Transverse colon (tissue), 1 donor: ENCODE data around the gene APBA1.

ENCODE experiments used
- EP300 ChIP-seq: sonication (generic); formaldehyde crosslinking; IDR thresholded peaks from one replicate; pipeline ENCODE4 v1.6.1; 2017; ENCODE audit warnings: antibody characterized with exemption, low read depth
- POLR2A ChIP-seq: fragments of 450-650 bp; IDR thresholded peaks from one replicate; pipeline ENCODE4 v1.6.1; 2016; ENCODE audit warnings: antibody characterized with exemption, mild to moderate bottlenecking, moderate library complexity

DNA sequence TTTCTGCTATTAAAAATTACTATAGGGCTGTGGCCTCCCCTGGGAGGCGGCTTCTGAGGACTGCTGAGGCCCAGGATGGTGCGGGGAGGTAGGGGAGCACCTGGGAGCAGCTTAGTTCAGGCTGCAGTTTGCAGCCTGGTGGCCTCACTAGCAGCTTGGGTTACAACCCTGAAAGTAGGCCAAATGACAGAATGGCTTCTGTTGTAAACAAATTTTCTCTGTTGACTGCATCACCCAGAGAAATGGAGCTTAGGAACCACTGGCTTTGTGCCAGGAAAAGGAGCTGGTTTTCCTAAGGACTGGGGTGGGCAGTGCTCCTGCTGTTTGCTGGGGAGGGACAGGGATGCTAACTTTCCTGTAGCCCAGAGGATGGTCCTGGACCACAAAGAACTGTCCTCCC is 216.9 kb downstream of the APBA1 start:
- TF ChIP-seq POLR2A (no peak), EP300 (no peak)
